Right renal cortex interstitium (tissue), 3 donors: ENCODE data around the gene RNF227. TPM values are rescaled to one million over a fixed set of nuclear protein-coding genes. Genes with fewer than 3 reads are reported as not detected.

Source experiments
- DNase-seq, 3 donors: peaks; one replicate each; pipeline ENCODE4 v3.0.0-alpha.2; 2013; ENCODE audit warnings: low read depth in 3 of 3, low spot score in 2 of 3
- polyA plus RNA-seq, 3 donors: library from polyadenylated mRNA; unstranded; fragments of 120-200 nt; gene quantifications; one replicate each; pipeline ENCODE4 v1.2.1, GENCODE V29; 2013; ENCODE audit not compliant: insufficient read length in 3 of 3

Gene RNF227
- polyA plus RNA-seq, 3 donors = 3.4 to 5.0 (median 4.3) TPM

DNA sequence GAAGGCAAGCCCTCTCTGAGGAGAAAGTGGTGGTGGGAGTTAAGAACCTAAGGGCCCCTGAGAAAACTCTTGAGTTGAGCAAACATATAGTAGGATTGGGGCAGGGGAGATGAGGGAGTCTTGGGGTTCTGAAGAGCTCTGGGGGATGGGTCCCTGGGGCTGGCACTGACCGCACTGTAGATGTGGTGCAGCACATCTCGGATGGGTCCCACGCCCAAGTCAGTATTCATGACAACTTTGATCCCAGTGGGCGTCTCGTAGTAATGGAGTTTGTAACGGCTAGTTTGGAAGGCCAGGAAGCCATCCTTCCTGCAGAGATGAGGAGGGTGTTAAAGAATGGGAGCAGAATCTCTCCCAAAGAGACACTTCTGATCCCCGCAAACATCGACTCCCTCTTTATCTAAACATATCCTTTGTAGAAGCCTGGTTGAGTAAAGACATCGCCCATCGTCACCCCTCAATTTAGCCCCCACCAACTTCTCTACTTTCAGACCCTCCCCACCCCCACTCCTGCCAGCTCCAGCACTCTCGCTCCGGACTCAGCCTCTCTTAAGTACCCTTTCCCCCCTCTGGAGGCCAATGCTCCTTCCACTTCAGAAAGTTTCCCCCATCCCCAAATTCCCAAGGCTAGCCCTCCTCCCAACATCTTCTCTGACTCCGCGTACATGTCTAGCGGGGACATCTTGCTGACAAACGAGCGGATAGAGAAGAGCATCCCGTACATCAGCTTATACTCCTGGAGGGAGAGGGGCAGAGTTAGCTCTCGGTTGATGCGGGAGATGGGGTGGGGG is 14.9 kb upstream of the RNF227 start:
- no peak for DNase-seq

GRCh38 chr17:7929158-7930023 is 13.3 kb upstream of the RNF227 start, which contains the start of gene KCNAB3:
Gene KCNAB3, minus strand, starts transcription at chr17:7929856. Its CDS starts 421 bp downstream, at chr17:7929435.
- peak in 1 of 3 donors; percentile 69 for DNase-seq

DNA sequence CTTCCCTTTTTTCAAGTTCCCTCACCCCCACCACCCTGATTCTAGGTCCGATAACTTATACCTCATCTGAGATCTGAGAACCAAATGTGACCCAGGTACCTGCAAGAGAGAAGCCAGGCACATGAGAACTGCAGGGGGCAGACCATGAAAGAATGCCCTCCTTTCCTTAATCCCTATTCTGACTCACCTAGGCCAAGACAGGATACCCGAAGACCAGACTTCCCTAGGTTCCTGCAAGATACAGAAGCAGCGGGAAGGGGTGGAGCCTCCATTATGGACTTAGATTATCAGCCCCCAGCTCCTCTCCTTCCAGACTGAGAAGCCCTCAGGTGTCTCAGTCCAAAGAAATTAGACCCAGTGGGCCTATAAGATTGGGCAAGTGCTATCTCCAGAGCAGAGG is 11.5 kb upstream of the RNF227 start:
- DNase-seq = no peak

GRCh38 chr17:7922845-7923628 is 6.9 kb upstream of the RNF227 start:
- peak in 1 of 3 donors; percentile 82 for DNase-seq

GRCh38 chr17:7922269-7922844 is 6.3 kb upstream of the RNF227 start:
- DNase-seq = no peak

DNA sequence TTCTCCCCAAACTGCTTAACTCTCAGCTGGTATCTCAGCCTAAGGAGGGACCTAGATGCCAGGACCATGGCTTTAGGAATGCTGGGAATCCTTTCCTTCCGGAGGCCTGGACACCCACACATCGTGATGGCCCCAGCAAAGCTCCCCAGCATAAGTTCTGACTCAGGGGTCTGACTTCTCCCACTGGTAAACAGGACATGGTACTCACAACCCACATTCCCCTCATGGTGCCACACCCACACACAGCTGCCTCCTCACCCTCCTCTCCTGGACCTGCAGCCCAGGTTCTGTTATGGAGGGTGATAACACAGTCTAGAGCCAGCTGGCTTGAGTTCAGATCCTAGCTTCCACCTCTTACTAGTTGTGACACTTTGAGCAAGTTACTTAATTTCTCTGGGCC is 719 bp upstream of the RNF227 start:
- DNase-seq = no peak

- no peak for DNase-seq
These were observed 245 bp upstream of the RNF227 start for GRCh38 chr17:7916385-7916682.

- DNase-seq = peak in 1 of 3 donors; percentile 18
These were observed 894 bp downstream of the RNF227 start for GRCh38 chr17:7915179-7915610.

GRCh38 chr17:7912927-7913524 is 3.1 kb downstream of the RNF227 start:
- peak in 1 of 3 donors; percentile 46 for DNase-seq

DNA sequence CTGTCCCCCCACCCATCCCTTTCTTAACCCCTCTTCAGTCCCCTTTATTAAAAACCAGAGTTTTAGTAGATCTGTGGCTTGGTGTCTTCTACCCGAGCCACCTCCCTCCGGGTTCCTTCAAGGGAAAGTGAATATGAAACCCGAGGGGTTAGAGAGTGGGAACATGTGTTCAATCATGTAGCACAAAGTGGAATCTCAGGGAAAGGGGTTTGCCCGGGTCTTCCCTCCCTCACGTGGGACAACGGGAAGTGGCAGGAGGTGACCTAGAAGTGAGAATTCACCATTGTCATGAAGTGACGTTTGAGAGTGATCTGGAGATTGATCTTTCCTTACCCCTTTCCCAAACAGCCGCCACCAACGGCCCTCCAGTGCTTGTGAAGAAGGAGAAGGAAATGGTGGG is 5.0 kb downstream of the RNF227 start:
- DNase-seq = no peak

GRCh38 chr17:7910711-7911110 is 5.4 kb downstream of the RNF227 start:
- DNase-seq = no peak

DNA sequence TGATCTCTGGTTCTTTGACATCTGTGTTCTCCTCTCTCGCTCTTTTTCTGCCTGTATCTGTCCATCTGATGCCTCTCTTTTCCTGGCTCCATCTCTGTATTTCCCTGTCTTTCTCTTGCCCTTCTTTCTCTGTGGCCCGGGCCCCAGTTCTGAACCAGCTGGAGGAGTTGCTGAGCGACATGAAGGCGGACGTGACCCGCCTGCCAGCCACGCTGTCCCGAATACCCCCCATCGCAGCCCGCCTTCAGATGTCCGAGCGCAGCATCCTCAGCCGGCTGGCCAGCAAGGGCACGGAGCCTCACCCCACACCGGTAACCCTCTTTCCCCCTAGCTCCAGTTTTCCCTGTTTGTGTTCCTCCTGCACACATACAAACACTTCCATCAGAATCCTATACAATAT is 5.8 kb downstream of the RNF227 start:
- no peak for DNase-seq

- no peak for DNase-seq
These were observed 7.0 kb downstream of the RNF227 start for GRCh38 chr17:7909089-7909488.

- no peak for DNase-seq
These were observed 12.7 kb downstream of the RNF227 start for GRCh38 chr17:7903154-7904103.

DNA sequence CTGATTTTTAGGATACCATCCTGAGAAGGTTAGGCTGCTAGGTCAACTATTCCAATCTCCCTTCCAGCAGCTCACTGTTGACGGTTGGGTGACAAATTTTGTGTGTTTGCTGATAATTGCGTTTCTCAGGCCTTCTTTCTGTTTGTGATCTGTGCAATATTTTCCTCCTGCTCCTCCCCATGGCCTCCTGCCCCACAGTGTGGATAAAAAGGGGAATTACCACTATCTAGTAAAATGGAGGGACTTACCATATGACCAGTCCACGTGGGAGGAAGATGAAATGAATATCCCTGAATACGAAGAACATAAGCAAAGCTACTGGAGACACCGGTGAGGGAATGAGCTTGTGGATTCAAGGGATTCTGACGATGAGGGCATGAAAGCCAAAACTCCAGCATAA is 18.3 kb downstream of the RNF227 start:
- DNase-seq = no peak

DNA sequence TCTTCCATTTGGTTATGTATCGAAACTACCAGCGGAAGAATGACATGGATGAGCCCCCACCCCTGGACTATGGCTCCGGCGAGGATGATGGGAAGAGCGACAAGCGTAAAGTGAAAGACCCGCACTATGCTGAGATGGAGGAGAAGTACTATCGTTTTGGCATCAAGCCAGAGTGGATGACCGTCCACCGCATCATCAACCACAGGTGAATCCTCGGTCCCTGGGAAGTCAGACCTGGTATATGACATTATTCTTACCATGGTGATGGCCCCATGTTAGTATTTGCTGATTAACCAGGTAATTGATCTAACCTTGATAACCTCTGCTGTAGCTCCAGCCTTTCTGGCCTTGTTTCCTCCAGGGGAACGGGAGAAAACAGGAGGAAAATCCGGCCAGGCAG is 19.0 kb downstream of the RNF227 start:
- no peak for DNase-seq

GRCh38 chr17:7894866-7895265 is 21.2 kb downstream of the RNF227 start:
- no peak for DNase-seq

DNA sequence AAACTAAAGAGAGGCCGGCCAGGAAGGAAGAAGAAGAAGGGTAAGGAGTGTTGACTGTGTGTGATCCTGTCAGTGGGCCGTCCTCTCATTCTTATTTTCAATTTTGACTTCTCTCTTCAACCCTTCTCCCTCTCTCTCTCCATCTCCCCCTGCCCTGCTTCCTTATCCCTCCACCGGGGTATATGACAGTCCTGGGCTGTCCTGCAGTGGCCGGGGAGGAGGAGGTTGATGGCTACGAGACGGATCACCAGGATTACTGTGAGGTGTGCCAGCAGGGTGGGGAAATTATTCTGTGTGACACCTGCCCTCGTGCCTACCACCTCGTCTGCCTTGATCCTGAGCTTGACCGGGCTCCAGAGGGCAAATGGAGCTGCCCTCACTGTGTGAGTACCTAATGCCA is 21.9 kb downstream of the RNF227 start:
- no peak for DNase-seq

DNA sequence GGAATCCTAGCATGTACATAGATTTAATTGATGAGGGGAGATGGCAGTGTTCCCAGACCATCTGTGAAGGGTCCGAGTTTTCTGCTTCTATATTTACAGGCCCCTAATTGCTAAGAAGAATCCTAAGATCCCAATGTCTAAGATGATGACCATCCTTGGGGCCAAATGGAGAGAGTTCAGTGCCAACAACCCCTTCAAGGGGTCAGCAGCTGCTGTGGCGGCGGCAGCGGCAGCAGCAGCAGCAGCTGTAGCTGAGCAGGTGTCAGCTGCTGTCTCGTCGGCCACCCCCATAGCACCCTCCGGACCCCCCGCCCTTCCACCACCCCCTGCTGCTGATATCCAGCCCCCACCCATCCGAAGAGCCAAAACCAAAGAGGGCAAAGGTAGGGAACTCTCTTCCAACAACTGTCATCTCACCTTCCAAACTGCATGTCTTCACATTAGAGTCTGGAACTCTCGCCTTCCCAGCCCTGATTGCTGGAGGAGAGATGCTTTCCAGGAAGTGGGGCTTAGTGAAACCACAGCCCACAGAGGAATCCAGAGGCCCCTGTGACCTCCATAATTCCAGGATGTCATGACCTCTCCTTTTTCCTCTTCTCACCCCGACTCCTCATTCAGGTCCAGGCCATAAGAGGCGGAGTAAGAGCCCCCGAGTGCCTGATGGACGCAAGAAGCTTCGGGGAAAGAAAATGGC is 22.8 kb downstream of the RNF227 start:
- no peak for DNase-seq
